ENCODE measurements around the gene LARP7.
A peak's percentile ranks its signal among the peaks of the same experiment; 100 is the strongest.
"Not testable (repeated sequence)": the region's sequence is repeated elsewhere in the genome, so short reads cannot be mapped to it uniquely, and the experiment has no call there.

The LARP7 gene

GRCh38 chr4:112636688-112637551 is at the start of gene LARP7, which contains the start of gene ZGRF1:
LARP7 (plus strand) TSS chr4:112637143; CDS start chr4:112644670, 7,527 bp downstream.
ZGRF1 (minus strand) TSS chr4:112636909; CDS start chr4:112633176, 3,733 bp downstream.
- TF ChIP-seq CTCF (IDR thresholded peaks at IDR 0.05) (peak; percentile 85), ZFX (IDR thresholded peaks at IDR 0.05; ENCODE audit: borderline replicate concordance) (no peak)
- peak within 1 kb of the TSS; percentile 88 for H3K27ac ChIP-seq

GRCh38 chr4:112589206-112589605 is 47.7 kb upstream of the LARP7 start:
- TF ChIP-seq CTCF (IDR thresholded peaks at IDR 0.05) (no peak), ZFX (IDR thresholded peaks at IDR 0.05; ENCODE audit: borderline replicate concordance) (no peak)
- no peak overlapping the region for H3K27ac ChIP-seq

- no peak overlapping the region for H3K27ac ChIP-seq
- no peak for TF ChIP-seq CTCF (IDR thresholded peaks at IDR 0.05)
- TF ChIP-seq ZFX (IDR thresholded peaks at IDR 0.05; ENCODE audit: borderline replicate concordance): no peak
Measured at GRCh38 chr4:112591593-112591992, 45.4 kb upstream of the LARP7 start.

GRCh38 chr4:112592717-112593116 is 44.2 kb upstream of the LARP7 start:
- H3K27ac ChIP-seq: no peak overlapping the region
- TF ChIP-seq CTCF (IDR thresholded peaks at IDR 0.05) (no peak), ZFX (IDR thresholded peaks at IDR 0.05; ENCODE audit: borderline replicate concordance) (no peak)

GRCh38 chr4:112593438-112594133 is 43.4 kb upstream of the LARP7 start:
- no peak for TF ChIP-seq CTCF (IDR thresholded peaks at IDR 0.05)
- no peak for TF ChIP-seq ZFX (IDR thresholded peaks at IDR 0.05; ENCODE audit: borderline replicate concordance)

GRCh38 chr4:112594993-112595392 is 42.0 kb upstream of the LARP7 start:
- no peak overlapping the region for H3K27ac ChIP-seq
- no peak for TF ChIP-seq CTCF (IDR thresholded peaks at IDR 0.05)
- TF ChIP-seq ZFX (IDR thresholded peaks at IDR 0.05; ENCODE audit: borderline replicate concordance): no peak

More at GRCh38 chr4:112593438-112594133, 43.4 kb upstream of the LARP7 start:
- no peak overlapping the region for H3K27ac ChIP-seq

GRCh38 chr4:112604589-112604988 is 32.4 kb upstream of the LARP7 start:
- TF ChIP-seq ZFX (IDR thresholded peaks at IDR 0.05; ENCODE audit: borderline replicate concordance): no peak
- peak; percentile 82 for TF ChIP-seq CTCF (IDR thresholded peaks at IDR 0.05)
- H3K27ac ChIP-seq: no peak overlapping the region

- H3K27ac ChIP-seq: not testable (repeated sequence)
Measured at GRCh38 chr4:112612814-112613213, 24.1 kb upstream of the LARP7 start.
